H9 (cell line): ENCODE data around the gene CADM1. TPM values are rescaled to one million over a fixed set of nuclear protein-coding genes. Genes with fewer than 3 reads are reported as not detected.

Experiments
- DNase-seq: peaks from one replicate; pipeline ENCODE4 v3.0.0-alpha.2; 2017
- H2AFZ ChIP-seq: one replicate; pipeline ENCODE4 v1.6.1; 2013; ENCODE audit warnings: mild to moderate bottlenecking, low read length, control low read depth, moderate library complexity
- H2AK5ac ChIP-seq: 2 replicates; pipeline ENCODE4 v1.6.1; 2013; ENCODE audit warnings: low read length, control low read depth, mixed read lengths; ENCODE audit not compliant: insufficient read length
- H2BK120ac ChIP-seq: one replicate; pipeline ENCODE4 v1.6.1; 2013; ENCODE audit warnings: low read depth, mild to moderate bottlenecking, low read length, control low read depth, inconsistent platforms; ENCODE audit not compliant: poor library complexity, severe bottlenecking
- H2BK12ac ChIP-seq: 2 replicates; pipeline ENCODE4 v1.6.1; 2013; ENCODE audit warnings: low read length, control low read depth, mixed read lengths, low read depth; ENCODE audit not compliant: insufficient read length
- H2BK15ac ChIP-seq: 2 replicates; pipeline ENCODE4 v1.6.1; 2013; ENCODE audit warnings: low read depth, low read length, control low read depth
- H2BK20ac ChIP-seq: one replicate; pipeline ENCODE4 v1.6.1; 2013; ENCODE audit warnings: low read depth, mild to moderate bottlenecking, low read length, control low read depth, inconsistent platforms; ENCODE audit not compliant: poor library complexity, severe bottlenecking
- H2BK5ac ChIP-seq: 2 replicates; pipeline ENCODE4 v1.6.1; 2013; ENCODE audit warnings: low read length, control low read depth, mixed read lengths; ENCODE audit not compliant: insufficient read length
- H3K14ac ChIP-seq: 2 replicates; pipeline ENCODE4 v1.6.1; 2013; ENCODE audit warnings: low read length, control low read depth; ENCODE audit not compliant: insufficient read depth
- H3K18ac ChIP-seq: 2 replicates; pipeline ENCODE4 v1.6.1; 2013; ENCODE audit warnings: low read depth, mild to moderate bottlenecking, mixed read lengths, low read length, control low read depth; ENCODE audit not compliant: insufficient read length
- H3K23ac ChIP-seq: 2 replicates; pipeline ENCODE4 v1.6.1; 2013; ENCODE audit warnings: low read length, control low read depth, mixed read lengths, low read depth; ENCODE audit not compliant: insufficient read length
- H3K23me2 ChIP-seq: 2 replicates; pipeline ENCODE4 v1.6.1; 2013; ENCODE audit warnings: low read depth, mild to moderate bottlenecking, mixed read lengths, low read length, control low read depth; ENCODE audit not compliant: insufficient read length, poor library complexity, severe bottlenecking
- H3K27ac ChIP-seq: 2 replicates; pipeline ENCODE4 v1.5.1; 2013; ENCODE audit warnings: low read length, control low read depth, mixed read lengths, low read depth; ENCODE audit not compliant: insufficient read length
- H3K27me3 ChIP-seq: 2 replicates; pipeline ENCODE4 v1.6.1; 2013; ENCODE audit warnings: low read length, control low read depth, inconsistent platforms; ENCODE audit not compliant: insufficient read depth
- H3K4ac ChIP-seq: 2 replicates; pipeline ENCODE4 v1.6.1; 2013; ENCODE audit warnings: low read depth, mild to moderate bottlenecking, control low read depth, inconsistent platforms, low read length, moderate library complexity
- H3K4me1 ChIP-seq: 2 replicates; pipeline ENCODE4 v1.6.1; 2013; ENCODE audit warnings: low read length, control low read depth, inconsistent platforms; ENCODE audit not compliant: insufficient read depth
- H3K4me2 ChIP-seq: 2 replicates; pipeline ENCODE4 v1.6.1; 2013; ENCODE audit warnings: low read length, control low read depth, mixed read lengths; ENCODE audit not compliant: insufficient read length, insufficient read depth
- H3K56ac ChIP-seq: 2 replicates; pipeline ENCODE4 v1.6.1; 2013; ENCODE audit warnings: low read depth, mild to moderate bottlenecking, mixed read lengths, low read length, control low read depth; ENCODE audit not compliant: insufficient read length
- H3K79me1 ChIP-seq: 2 replicates; pipeline ENCODE4 v1.6.1; 2013; ENCODE audit warnings: low read depth, mild to moderate bottlenecking, moderate library complexity, low read length, control low read depth, inconsistent platforms; ENCODE audit not compliant: insufficient read depth, poor library complexity, severe bottlenecking
- H3K79me2 ChIP-seq: 2 replicates; pipeline ENCODE4 v1.6.1; 2013; ENCODE audit warnings: low read length, control low read depth, inconsistent platforms; ENCODE audit not compliant: insufficient read depth
- H3K9ac ChIP-seq: 2 replicates; pipeline ENCODE4 v1.6.1; 2013; ENCODE audit warnings: low read length, control low read depth, mixed read lengths; ENCODE audit not compliant: insufficient read length; ENCODE audit errors: extremely low read depth
- H3K9me3 ChIP-seq: one replicate; pipeline ENCODE4 v1.6.1; 2013; ENCODE audit warnings: low read depth, low read length, inconsistent platforms; ENCODE audit not compliant: control insufficient read depth
- H3T11ph ChIP-seq: one replicate; pipeline ENCODE4 v1.6.1; 2013; ENCODE audit warnings: mild to moderate bottlenecking, low read length, control low read depth, inconsistent platforms
- H4K20me1 ChIP-seq: one replicate; pipeline ENCODE4 v1.6.1; 2013; ENCODE audit not compliant: control insufficient read depth, insufficient read length, insufficient read depth
- H4K5ac ChIP-seq: 2 replicates; pipeline ENCODE4 v1.6.1; 2013; ENCODE audit warnings: low read depth, mild to moderate bottlenecking, mixed read lengths, low read length, control low read depth; ENCODE audit not compliant: insufficient read length
- H4K8ac ChIP-seq: replicated peaks from 2 replicates; pipeline ENCODE4 v1.6.1; 2013; ENCODE audit warnings: low read length, control low read depth, mixed read lengths, low read depth; ENCODE audit not compliant: insufficient read length
- H4K91ac ChIP-seq: 2 replicates; pipeline ENCODE4 v1.6.1; 2013; ENCODE audit warnings: low read depth, mild to moderate bottlenecking, moderate library complexity, mixed read lengths, low read length, control low read depth; ENCODE audit not compliant: insufficient read length
- H3K27ac Mint-ChIP-seq, 3 experiments: 2 replicates in 2 of 3; 3 replicates in 1 of 3; pipeline ENCODE4 v1.8.0; 2020 to 2021; ENCODE audit warnings: mixed read lengths in 3 of 3, mild to moderate bottlenecking in 1 of 3, moderate library complexity in 1 of 3
- H3K27me3 Mint-ChIP-seq: 2 replicates; pipeline ENCODE4 v1.8.0; 2021; ENCODE audit warnings: low read depth, mild to moderate bottlenecking, moderate library complexity, mixed read lengths
- H3K36me3 Mint-ChIP-seq, 3 experiments: 2 replicates in 2 of 3; 3 replicates in 1 of 3; pipeline ENCODE4 v1.8.0; 2020 to 2021; ENCODE audit warnings: low read depth in 3 of 3, mixed read lengths in 3 of 3; ENCODE audit not compliant: insufficient read depth in 1 of 3
- H3K4me1 Mint-ChIP-seq, 2 experiments: 2 replicates each; pipeline ENCODE4 v1.8.0; 2020; ENCODE audit warnings: mixed read lengths in 2 of 2
- H3K4me3 Mint-ChIP-seq, 2 experiments: 2 replicates in 1 of 2; 3 replicates in 1 of 2; pipeline ENCODE4 v1.8.0; 2020 to 2021; ENCODE audit warnings: mild to moderate bottlenecking in 2 of 2, mixed read lengths in 2 of 2, moderate library complexity in 1 of 2
- H3K9me3 Mint-ChIP-seq, 2 experiments: 2 replicates in 1 of 2; 3 replicates in 1 of 2; pipeline ENCODE4 v1.8.0; 2020; ENCODE audit warnings: mild to moderate bottlenecking in 2 of 2, mixed read lengths in 2 of 2, moderate library complexity in 1 of 2
- WGBS: extraction: QIAGEN DNeasy Blood & Tissue Kit; methylation state at CpG from one replicate; pipeline ENCODE4 v1.1.7; 2013; ENCODE audit warnings: missing lambda C conversion rate, low lambda C conversion rate, mixed read lengths; ENCODE audit not compliant: insufficient read length; ENCODE audit errors: extremely low coverage; 5-methylcytosine and 5-hydroxymethylcytosine counted together
- total RNA-seq: library from RNA; stranded (reverse); gene quantifications from 2 replicates; pipeline ENCODE4 v1.2.1, GENCODE V29; 2021
- TF ChIP-seq, protein P1 (sequence below): fragments of 200-600 bp; sonication (generic); conservative IDR thresholded peaks from 3 replicates; pipeline ENCODE4 v1.8.0; 2021; ENCODE audit warnings: antibody characterized with exemption, mild to moderate bottlenecking

The CADM1 gene
- total RNA-seq, 1 experiment from 2014 or later = 11.9 TPM

DNA sequence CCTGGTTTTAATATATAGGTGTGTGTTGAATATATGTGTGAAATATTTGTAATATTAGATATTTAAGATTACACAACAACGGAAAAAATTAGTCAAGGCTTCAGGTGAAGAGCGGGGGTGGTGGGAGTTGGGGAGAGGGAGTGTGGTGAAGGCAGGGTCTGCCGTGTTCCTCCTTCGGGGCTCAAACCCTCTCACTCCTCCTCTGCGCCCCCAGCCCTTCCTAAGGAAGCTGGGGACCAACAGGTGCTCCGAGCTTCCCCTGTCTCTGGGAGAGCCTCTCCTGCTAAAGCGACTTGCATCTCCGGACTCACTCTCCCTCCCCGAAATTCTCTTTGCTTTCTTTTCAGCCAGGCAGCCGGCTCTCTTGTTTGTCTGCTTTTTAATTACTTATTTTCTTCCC lies 960 bp upstream of the CADM1 start:
- H3K36me3 Mint-ChIP-seq = no peaks in the 10 kb centered on the region
- no peaks in the 10 kb centered on the region for H3K4me1 ChIP-seq
- H4K8ac ChIP-seq = no peak overlapping the region
- H3K27me3 Mint-ChIP-seq = peaks cover 56% of the 10 kb centered on the region
- H4K5ac ChIP-seq = no peak overlapping the region
- H3K27me3 ChIP-seq = peaks cover 21% of the 10 kb centered on the region; the same call in 1 of the 2 replicates
- H3K56ac ChIP-seq = no peak overlapping the region
- H2BK20ac ChIP-seq = no peak overlapping the region
- no peaks in the 10 kb centered on the region for H4K20me1 ChIP-seq
- no peak overlapping the region for H3T11ph ChIP-seq
- no peak overlapping the region for H4K91ac ChIP-seq
- H3K9me3 Mint-ChIP-seq = no peaks in the 10 kb centered on the region
- TF ChIP-seq, protein P1, sequence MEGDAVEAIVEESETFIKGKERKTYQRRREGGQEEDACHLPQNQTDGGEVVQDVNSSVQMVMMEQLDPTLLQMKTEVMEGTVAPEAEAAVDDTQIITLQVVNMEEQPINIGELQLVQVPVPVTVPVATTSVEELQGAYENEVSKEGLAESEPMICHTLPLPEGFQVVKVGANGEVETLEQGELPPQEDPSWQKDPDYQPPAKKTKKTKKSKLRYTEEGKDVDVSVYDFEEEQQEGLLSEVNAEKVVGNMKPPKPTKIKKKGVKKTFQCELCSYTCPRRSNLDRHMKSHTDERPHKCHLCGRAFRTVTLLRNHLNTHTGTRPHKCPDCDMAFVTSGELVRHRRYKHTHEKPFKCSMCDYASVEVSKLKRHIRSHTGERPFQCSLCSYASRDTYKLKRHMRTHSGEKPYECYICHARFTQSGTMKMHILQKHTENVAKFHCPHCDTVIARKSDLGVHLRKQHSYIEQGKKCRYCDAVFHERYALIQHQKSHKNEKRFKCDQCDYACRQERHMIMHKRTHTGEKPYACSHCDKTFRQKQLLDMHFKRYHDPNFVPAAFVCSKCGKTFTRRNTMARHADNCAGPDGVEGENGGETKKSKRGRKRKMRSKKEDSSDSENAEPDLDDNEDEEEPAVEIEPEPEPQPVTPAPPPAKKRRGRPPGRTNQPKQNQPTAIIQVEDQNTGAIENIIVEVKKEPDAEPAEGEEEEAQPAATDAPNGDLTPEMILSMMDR = no peak
- H3K23me2 ChIP-seq = peaks cover 24% of the 10 kb centered on the region
- no peak overlapping the region for H2BK12ac ChIP-seq
- H3K27ac ChIP-seq = no peak overlapping the region
- no peak overlapping the region for H2AK5ac ChIP-seq
- no peak overlapping the region for H3K4ac ChIP-seq
- H3K27ac Mint-ChIP-seq = peak overlapping the region; percentile 88 to 95 (median 88); a peak in 4 of 7 replicates
- no peak overlapping the region for H3K18ac ChIP-seq
- peak overlapping the region; percentile 58 for H3K9ac ChIP-seq
- H3K4me2 ChIP-seq = peak overlapping the region; percentile 78
- H2BK15ac ChIP-seq = no peak overlapping the region
- H3K4me3 Mint-ChIP-seq = peak overlapping the region; percentile 84 to 93
- peak overlapping the region; percentile 18 for H2AFZ ChIP-seq
- H3K79me2 ChIP-seq = no peaks in the 10 kb centered on the region
- no peak for DNase-seq
- no peak overlapping the region for H2BK120ac ChIP-seq
- no peak overlapping the region for H3K14ac ChIP-seq
- H3K4me1 Mint-ChIP-seq = peaks cover 5 to 8% of the 10 kb centered on the region in 2 experiments; a peak in 3 of 4 replicates
- H2BK5ac ChIP-seq = no peak overlapping the region
- H3K79me1 ChIP-seq = no peaks in the 10 kb centered on the region
- WGBS = no CpG with 5 or more reads among the region's 10 CpGs
- no peaks in the 10 kb centered on the region for H3K9me3 ChIP-seq
- H3K23ac ChIP-seq = no peak overlapping the region
